SK-N-SH (cell line): ENCODE results near the gene NANS. TPM values are rescaled to one million over a fixed set of nuclear protein-coding genes. Genes with fewer than 3 reads are reported as not detected.

Source experiments
- CTCF ChIA-PET: fragments of 300-600, 350-600 bp; formaldehyde crosslinking; extraction: SDS; loops from one replicate; lab custom pipeline; 2021; lab: Yijun Ruan, JAX
- POLR2A ChIA-PET: fragments of 350-600 bp; sonication (Branson Sonifier 250); formaldehyde crosslinking; extraction: SDS; loops from one replicate; lab custom pipeline; 2020; ENCODE audit warnings: antibody characterized with exemption, inconsistent platforms; lab: Yijun Ruan, JAX
- DNase-seq: peaks from one replicate; pipeline ENCODE4 v3.0.0; 2012
- H2AFZ ChIP-seq: fragments of 200-600 bp; sonication (generic); 2 replicates; pipeline ENCODE4 v1.8.1; 2016; ENCODE audit warnings: antibody characterized with exemption, mild to moderate bottlenecking, low read depth
- H3F3A ChIP-seq: fragments of 200-600 bp; sonication (generic); replicated peaks from 2 replicates; pipeline ENCODE3; 2016; ENCODE audit warnings: antibody characterized with exemption, mild to moderate bottlenecking; ENCODE audit not compliant: insufficient read depth
- H3K27ac ChIP-seq, 2 experiments: fragments of 200-500 bp in 1 of 2; fragments of 200-600 bp in 1 of 2; sonication (Bioruptor generic) in 1 of 2; sonication (generic), shearing (Covaris generic) in 1 of 2; 2 replicates each; pipeline versions ENCODE4 v1.5.1 to v1.6.1; 2014 to 2016; ENCODE audit warnings: low read depth in 2 of 2, inconsistent platforms in 1 of 2, low read length in 1 of 2, mild to moderate bottlenecking in 1 of 2, mixed read lengths in 1 of 2
- H3K27me3 ChIP-seq: fragments of 200-600 bp; sonication (generic), shearing (Covaris generic); 2 replicates; pipeline ENCODE4 v1.6.1; 2016; ENCODE audit warnings: mixed run types; ENCODE audit not compliant: insufficient read depth
- H3K36me3 ChIP-seq, 2 experiments: fragments of 200-500 bp in 1 of 2; fragments of 200-600 bp in 1 of 2; sonication (Bioruptor generic) in 1 of 2; sonication (generic) in 1 of 2; replicated peaks in 1 of 2; 2 replicates each; pipeline versions ENCODE3 to v1.5.1; 2014 to 2016; ENCODE audit warnings: low read length in 1 of 2, mild to moderate bottlenecking in 1 of 2; ENCODE audit not compliant: insufficient read depth in 2 of 2, control insufficient read depth in 1 of 2
- H3K4me1 ChIP-seq, 2 experiments: fragments of 200-500 bp in 1 of 2; fragments of 200-600 bp in 1 of 2; sonication (Bioruptor generic) in 1 of 2; sonication (generic), shearing (Covaris generic) in 1 of 2; 2 replicates each; pipeline versions ENCODE4 v1.5.1 to v1.6.1; 2014 to 2016; ENCODE audit warnings: low read depth in 1 of 2, low read length in 1 of 2, mixed run types in 1 of 2; ENCODE audit not compliant: insufficient read depth in 2 of 2, control insufficient read depth in 1 of 2
- H3K4me2 ChIP-seq: fragments of 200-600 bp; sonication (generic), shearing (Covaris generic); 2 replicates; pipeline ENCODE4 v1.6.1; 2017; ENCODE audit warnings: mixed run types
- H3K4me3 ChIP-seq, 2 experiments: fragments of 200-500 bp in 1 of 2; fragments of 200-600 bp in 1 of 2; sonication (Bioruptor generic) in 1 of 2; sonication (generic), shearing (Covaris generic) in 1 of 2; 2 replicates each; pipeline versions ENCODE4 v1.5.1 to v1.8.1; 2014 to 2016; ENCODE audit warnings: low read depth in 2 of 2, inconsistent platforms in 1 of 2, low read length in 1 of 2, mild to moderate bottlenecking in 1 of 2, mixed read lengths in 1 of 2, moderate library complexity in 1 of 2
- H3K79me2 ChIP-seq: fragments of 200-600 bp; sonication (generic); 2 replicates; pipeline ENCODE4 v1.8.1; 2017; ENCODE audit warnings: mild to moderate bottlenecking; ENCODE audit not compliant: insufficient read depth
- H3K9ac ChIP-seq: fragments of 200-600 bp; sonication (generic); 2 replicates; pipeline ENCODE4 v1.6.1; 2017; ENCODE audit warnings: mixed run types
- H3K9me2 ChIP-seq: fragments of 200-600 bp; sonication (generic); 2 replicates; pipeline ENCODE4 v1.6.1; 2017; ENCODE audit warnings: mixed run types
- H3K9me3 ChIP-seq: fragments of 200-600 bp; sonication (generic); 2 replicates; pipeline ENCODE4 v1.6.1; 2017; ENCODE audit warnings: mixed run types, mild to moderate bottlenecking, moderate library complexity
- H4K20me1 ChIP-seq: fragments of 200-600 bp; sonication (generic); 2 replicates; pipeline ENCODE4 v1.6.1; 2017; ENCODE audit warnings: mild to moderate bottlenecking, mixed run types; ENCODE audit not compliant: insufficient read depth
- CHD2 ChIP-seq: fragments of 150-350 bp; IDR thresholded peaks from 2 replicates; pipeline ENCODE4 v1.6.1; 2018; ENCODE audit warnings: low read length; ENCODE audit not compliant: partially characterized antibody
- EP300 ChIP-seq, 2 experiments: IDR thresholded peaks; 2 replicates each; pipeline versions ENCODE4 v1.4.0 to v1.6.1; 2012; ENCODE audit warnings: borderline replicate concordance in 1 of 2, low read depth in 1 of 2, low read length in 1 of 2
- EZH2phosphoT487 ChIP-seq: fragments of 200-600 bp; sonication (generic); IDR thresholded peaks from 2 replicates; pipeline ENCODE4 v1.6.1; 2017; ENCODE audit warnings: low read depth, mixed run types, mild to moderate bottlenecking, antibody characterized with exemption, moderate library complexity, borderline replicate concordance
- FOSL2 ChIP-seq: IDR thresholded peaks from 2 replicates; pipeline ENCODE4 v1.4.0; 2012; ENCODE audit warnings: low read depth, mild to moderate bottlenecking, moderate library complexity, borderline replicate concordance
- FOXM1 ChIP-seq: IDR thresholded peaks from 2 replicates; pipeline ENCODE4 v1.4.0; 2012; ENCODE audit warnings: low read depth, mild to moderate bottlenecking
- GATA2 ChIP-seq: sonication (generic); formaldehyde crosslinking; IDR thresholded peaks from 2 replicates; pipeline ENCODE4 v1.5.0; 2020; ENCODE audit warnings: mild to moderate bottlenecking, missing genetic modification reagents
- JUND ChIP-seq: IDR thresholded peaks from 2 replicates; pipeline ENCODE4 v1.4.0; 2012
- MEF2A ChIP-seq: IDR thresholded peaks from 2 replicates; pipeline ENCODE4 v1.4.0; 2012; ENCODE audit warnings: low read depth, borderline replicate concordance
- NRF1 ChIP-seq: IDR thresholded peaks from 2 replicates; pipeline ENCODE4 v1.6.1; 2012; ENCODE audit warnings: low read depth, mild to moderate bottlenecking, low read length
- REST ChIP-seq: IDR thresholded peaks from 2 replicates; pipeline ENCODE4 v1.6.1; 2012; ENCODE audit warnings: mild to moderate bottlenecking, low read depth, low read length, moderate library complexity
- RFX5 ChIP-seq: IDR thresholded peaks from 2 replicates; pipeline ENCODE4 v1.6.1; 2012; ENCODE audit warnings: mild to moderate bottlenecking, improper control_type of control experiment, low read length
- SMC3 ChIP-seq: IDR thresholded peaks from 2 replicates; pipeline ENCODE4 v1.6.1; 2012; ENCODE audit warnings: low read depth, low read length, improper control_type of control experiment
- TCF12 ChIP-seq: IDR thresholded peaks from 2 replicates; pipeline ENCODE4 v1.4.0; 2012
- TEAD4 ChIP-seq: IDR thresholded peaks from 2 replicates; pipeline ENCODE4 v1.4.0; 2012; ENCODE audit warnings: mild to moderate bottlenecking, borderline replicate concordance; ENCODE audit not compliant: insufficient read depth
- USF1 ChIP-seq: IDR thresholded peaks from 2 replicates; pipeline ENCODE4 v1.4.0; 2012; ENCODE audit warnings: low read depth, borderline replicate concordance
- whole genome bisulfite sequencing: methylation state at CpG from one replicate; pipeline ENCODE4 v1.1.6; 2017; ENCODE audit warnings: low lambda C conversion rate; 5-methylcytosine and 5-hydroxymethylcytosine counted together
- polyA plus RNA-seq, 3 experiments: library from polyadenylated mRNA; depleted of rRNA; stranded (reverse); fragments of >200 nt; gene quantifications; 2 replicates each; pipeline ENCODE4 v1.2.3, GENCODE V29; 2012
- TF ChIP-seq, protein P1 (sequence below): IDR thresholded peaks from 2 replicates; pipeline ENCODE4; 2012
- TF ChIP-seq, protein P2 (sequence below): IDR thresholded peaks from 2 replicates; pipeline ENCODE4 v1.4.0; 2012; ENCODE audit warnings: low read depth

NANS gene
- polyA plus RNA-seq, 1 of the 3 experiments (the other 2 are of a cell fraction) = 61.3 TPM

DNA sequence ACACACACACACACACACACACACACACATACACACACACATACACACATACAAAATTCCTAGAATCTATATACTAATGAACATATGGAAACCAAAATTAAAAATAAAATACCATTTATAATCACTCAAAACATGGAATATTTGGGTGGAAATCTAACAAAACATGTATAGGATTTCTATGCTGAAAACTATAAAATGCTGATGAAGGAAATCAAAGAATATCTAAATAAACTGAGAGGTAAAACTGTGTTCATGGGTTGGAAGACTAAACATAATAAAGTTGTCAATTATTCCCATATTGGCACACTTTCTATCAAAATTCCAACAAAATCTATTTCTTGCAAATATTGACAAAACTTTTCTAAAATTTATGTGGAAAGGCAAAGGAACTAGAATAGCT lies 25.4 kb upstream of the NANS start:
- Histone ChIP-seq H3K9ac (no peak overlapping the region), H4K20me1 (no peaks in the 10 kb centered on the region), H3K36me3 (no peaks in the 10 kb centered on the region), H3K4me3 (no peak overlapping the region), H3K4me1 (peaks cover 0 to 3% of the 10 kb centered on the region in 2 experiments; a peak in 1 of 4 replicates), H3K79me2 (no peaks in the 10 kb centered on the region), H2AFZ (no peak overlapping the region), H3K27ac (no peak overlapping the region), H3K4me2 (no peak overlapping the region), H3K27me3 (no peaks in the 10 kb centered on the region), H3K9me2 (no peaks in the 10 kb centered on the region), H3F3A (peaks cover 7% of the 10 kb centered on the region), H3K9me3 (no peaks in the 10 kb centered on the region)
- CTCF ChIA-PET = interaction anchor here (4.3 to 9.5 kb wide), 2 partner anchors 108 to 109 kb away, joined by 21 to 96 read pairs; partner anchors contain the start of gene TRMO
- no peak for DNase-seq
- POLR2A ChIA-PET = no interaction called here
- TF ChIP-seq RFX5 = no peak

- Histone ChIP-seq H3K9ac (no peak overlapping the region), H3K27me3 (no peaks in the 10 kb centered on the region), H3K4me2 (no peak overlapping the region), H3K4me1 (peaks cover 0 to 3% of the 10 kb centered on the region in 2 experiments; a peak in 1 of 4 replicates), H4K20me1 (no peaks in the 10 kb centered on the region), H3K9me2 (no peaks in the 10 kb centered on the region), H2AFZ (no peak overlapping the region), H3K4me3 (no peak overlapping the region), H3K27ac (no peak overlapping the region; a peak in 1 of 4 replicates), H3F3A (peaks cover 7% of the 10 kb centered on the region), H3K36me3 (no peaks in the 10 kb centered on the region), H3K79me2 (no peaks in the 10 kb centered on the region), H3K9me3 (no peaks in the 10 kb centered on the region)
- TF ChIP-seq CHD2 = no peak
- TF ChIP-seq USF1 = no peak
- no peak for TF ChIP-seq GATA2 (CRISPR knock-in tag)
- TF ChIP-seq TCF12 = no peak
- TF ChIP-seq FOXM1 = no peak
- no peak for TF ChIP-seq EZH2phosphoT487
- TF ChIP-seq NRF1 = no peak
- no peak for TF ChIP-seq EP300 (IDR thresholded peaks at IDR 0.05; ENCODE audit: borderline replicate concordance in 1 of 2, low read depth in 1 of 2, low read length in 1 of 2)
- TF ChIP-seq SMC3 = no peak
- TF ChIP-seq FOSL2 = no peak
- no peak for TF ChIP-seq TEAD4
- TF ChIP-seq REST = no peak
- TF ChIP-seq, protein P1, sequence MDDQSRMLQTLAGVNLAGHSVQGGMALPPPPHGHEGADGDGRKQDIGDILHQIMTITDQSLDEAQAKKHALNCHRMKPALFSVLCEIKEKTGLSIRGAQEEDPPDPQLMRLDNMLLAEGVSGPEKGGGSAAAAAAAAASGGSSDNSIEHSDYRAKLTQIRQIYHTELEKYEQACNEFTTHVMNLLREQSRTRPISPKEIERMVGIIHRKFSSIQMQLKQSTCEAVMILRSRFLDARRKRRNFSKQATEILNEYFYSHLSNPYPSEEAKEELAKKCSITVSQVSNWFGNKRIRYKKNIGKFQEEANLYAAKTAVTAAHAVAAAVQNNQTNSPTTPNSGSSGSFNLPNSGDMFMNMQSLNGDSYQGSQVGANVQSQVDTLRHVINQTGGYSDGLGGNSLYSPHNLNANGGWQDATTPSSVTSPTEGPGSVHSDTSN = no peak
- no peak for TF ChIP-seq MEF2A
- TF ChIP-seq, protein P2, sequence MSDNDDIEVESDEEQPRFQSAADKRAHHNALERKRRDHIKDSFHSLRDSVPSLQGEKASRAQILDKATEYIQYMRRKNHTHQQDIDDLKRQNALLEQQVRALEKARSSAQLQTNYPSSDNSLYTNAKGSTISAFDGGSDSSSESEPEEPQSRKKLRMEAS = no peak
- no peak for TF ChIP-seq RFX5
- no peak for TF ChIP-seq JUND
- CTCF ChIA-PET = interaction anchor here (3.2 to 9.5 kb wide), 2 partner anchors 11 to 109 kb away, joined by 44 to 96 read pairs; partner anchors contain the start of gene TRMO
- DNase-seq = no peak
- POLR2A ChIA-PET = no interaction called here
- 93% methylated on average over 1 of the region's 1 CpG for whole genome bisulfite sequencing
Observed at GRCh38 chr9:98031935-98032334, 24.6 kb upstream of the NANS start.
